ENCODE data around the gene TWSG1. TPM values are rescaled to one million over a fixed set of nuclear protein-coding genes. Genes with fewer than 3 reads are reported as not detected.
"Not testable (repeated sequence)": the region's sequence is repeated elsewhere in the genome, so short reads cannot be mapped to it uniquely, and the experiment has no call there.

TWSG1 gene
- polyA plus RNA-seq, 3 donors = 1.6 to 5.5 (median 3.9) TPM

- Mint-ChIP-seq H3K4me1 (peaks cover 9% of the 10 kb centered on the region), H3K27ac (no peak overlapping the region), H3K9me3 (peaks cover 0 to 13% (median 8%) of the 10 kb centered on the region in 7 donors), H3K4me3 (no peak overlapping the region), H3K36me3 (no peaks in the 10 kb centered on the region), H3K27me3 (ENCODE audit: low read depth in 3 of 3) (no peaks in the 10 kb centered on the region)
- TF ChIP-seq, protein P1, sequence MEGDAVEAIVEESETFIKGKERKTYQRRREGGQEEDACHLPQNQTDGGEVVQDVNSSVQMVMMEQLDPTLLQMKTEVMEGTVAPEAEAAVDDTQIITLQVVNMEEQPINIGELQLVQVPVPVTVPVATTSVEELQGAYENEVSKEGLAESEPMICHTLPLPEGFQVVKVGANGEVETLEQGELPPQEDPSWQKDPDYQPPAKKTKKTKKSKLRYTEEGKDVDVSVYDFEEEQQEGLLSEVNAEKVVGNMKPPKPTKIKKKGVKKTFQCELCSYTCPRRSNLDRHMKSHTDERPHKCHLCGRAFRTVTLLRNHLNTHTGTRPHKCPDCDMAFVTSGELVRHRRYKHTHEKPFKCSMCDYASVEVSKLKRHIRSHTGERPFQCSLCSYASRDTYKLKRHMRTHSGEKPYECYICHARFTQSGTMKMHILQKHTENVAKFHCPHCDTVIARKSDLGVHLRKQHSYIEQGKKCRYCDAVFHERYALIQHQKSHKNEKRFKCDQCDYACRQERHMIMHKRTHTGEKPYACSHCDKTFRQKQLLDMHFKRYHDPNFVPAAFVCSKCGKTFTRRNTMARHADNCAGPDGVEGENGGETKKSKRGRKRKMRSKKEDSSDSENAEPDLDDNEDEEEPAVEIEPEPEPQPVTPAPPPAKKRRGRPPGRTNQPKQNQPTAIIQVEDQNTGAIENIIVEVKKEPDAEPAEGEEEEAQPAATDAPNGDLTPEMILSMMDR (IDR thresholded peaks at IDR 0.05) = no peak
- no peaks in the 10 kb centered on the region for H3K27me3 ChIP-seq (ENCODE audit: control insufficient read depth in 2 of 2, insufficient read depth in 2 of 2, low read length in 2 of 2)
- H3K4me3 ChIP-seq (replicated peaks in 1 of 3; ENCODE audit: low read depth in 2 of 3, low read length in 3 of 3) = no peak overlapping the region
- H3K27ac ChIP-seq (ENCODE audit: low read depth in 1 of 2, low read length in 2 of 2) = no peak overlapping the region
- no peaks in the 10 kb centered on the region for H3K79me2 ChIP-seq (ENCODE audit: insufficient read depth, low read length)
- H3K9ac ChIP-seq (ENCODE audit: insufficient read depth, low read length, poor library complexity, severe bottlenecking) = no peak overlapping the region
- H2AFZ ChIP-seq (ENCODE audit: insufficient read depth, low read depth, low read length, poor library complexity, severe bottlenecking) = no peak overlapping the region
- H3K36me3 ChIP-seq (replicated peaks in 1 of 2; ENCODE audit: control insufficient read depth in 1 of 2, insufficient read depth in 2 of 2, low read length in 2 of 2) = no peaks in the 10 kb centered on the region
- H3K9me3 ChIP-seq (replicated peaks in 1 of 2; ENCODE audit: control insufficient read depth in 1 of 2, insufficient read depth in 1 of 2, low read length in 2 of 2) = peaks cover 9 to 18% of the 10 kb centered on the region in 2 donors
- no peaks in the 10 kb centered on the region for H4K20me1 ChIP-seq (ENCODE audit: insufficient read depth, low read length)
- 100% methylated on average over 2 of the region's 6 CpGs for WGBS (ENCODE audit: insufficient coverage)
- DNase-seq = no peak
- H3K4me2 ChIP-seq (replicated peaks; ENCODE audit: extremely low read depth, low read length, poor library complexity, severe bottlenecking) = no peak overlapping the region
- peaks cover 10% of the 10 kb centered on the region in 2 donors for H3K4me1 ChIP-seq (ENCODE audit: control insufficient read depth in 1 of 2, insufficient read depth in 2 of 2, low read length in 2 of 2)
- intact Hi-C loops (cut with micrococcal nuclease) = no loop called here
These were observed 94.5 kb downstream of the TWSG1 start for GRCh38 chr18:9428862-9429661.

DNA sequence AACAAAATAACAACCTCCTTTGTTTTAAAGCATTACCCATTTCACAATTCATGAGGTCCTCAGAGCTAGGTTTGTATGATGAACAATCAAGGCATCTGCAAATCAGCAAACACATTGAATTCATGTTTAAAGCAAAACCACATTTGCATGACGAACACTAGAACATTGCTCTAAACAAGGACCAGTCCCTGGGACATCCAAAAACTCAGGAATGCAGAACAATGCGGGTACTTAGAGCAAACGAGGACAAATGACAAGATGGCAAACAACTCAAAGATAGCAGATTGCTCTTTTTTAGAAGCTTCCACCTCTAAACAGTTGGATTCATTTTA is 95.1 kb downstream of the TWSG1 start:
- Histone ChIP-seq H3K4me3 (replicated peaks in 1 of 3; ENCODE audit: low read depth in 2 of 3, low read length in 3 of 3) (no peak overlapping the region), H3K27me3 (ENCODE audit: control insufficient read depth in 2 of 2, insufficient read depth in 2 of 2, low read length in 2 of 2) (no peaks in the 10 kb centered on the region), H3K4me2 (replicated peaks; ENCODE audit: extremely low read depth, low read length, poor library complexity, severe bottlenecking) (no peak overlapping the region), H3K4me1 (ENCODE audit: control insufficient read depth in 1 of 2, insufficient read depth in 2 of 2, low read length in 2 of 2) (peaks cover 15% of the 10 kb centered on the region in 2 donors), H4K20me1 (ENCODE audit: insufficient read depth, low read length) (no peaks in the 10 kb centered on the region), H3K27ac (ENCODE audit: low read depth in 1 of 2, low read length in 2 of 2) (no peak overlapping the region), H3K79me2 (ENCODE audit: insufficient read depth, low read length) (no peaks in the 10 kb centered on the region), H3K9me3 (replicated peaks in 1 of 2; ENCODE audit: control insufficient read depth in 1 of 2, insufficient read depth in 1 of 2, low read length in 2 of 2) (peaks cover 3 to 13% of the 10 kb centered on the region in 2 donors), H3K36me3 (replicated peaks in 1 of 2; ENCODE audit: control insufficient read depth in 1 of 2, insufficient read depth in 2 of 2, low read length in 2 of 2) (no peaks in the 10 kb centered on the region), H3K9ac (ENCODE audit: insufficient read depth, low read length, poor library complexity, severe bottlenecking) (no peak overlapping the region), H2AFZ (ENCODE audit: insufficient read depth, low read depth, low read length, poor library complexity, severe bottlenecking) (no peak overlapping the region)
- intact Hi-C loops (cut with micrococcal nuclease) = no loop called here
- TF ChIP-seq, protein P1 (IDR thresholded peaks at IDR 0.05) = no peak
- no peak overlapping the region for H3K27ac Mint-ChIP-seq
- H3K4me3 Mint-ChIP-seq = no peak overlapping the region
- no peaks in the 10 kb centered on the region for H3K36me3 Mint-ChIP-seq
- WGBS (ENCODE audit: insufficient coverage) = 67% methylated on average over 3 of the region's 3 CpGs
- peaks cover 0 to 15% (median 8%) of the 10 kb centered on the region in 7 donors for H3K9me3 Mint-ChIP-seq
- peaks cover 14% of the 10 kb centered on the region for H3K4me1 Mint-ChIP-seq
- DNase-seq = no peak
- H3K27me3 Mint-ChIP-seq (ENCODE audit: low read depth in 3 of 3) = no peaks in the 10 kb centered on the region

DNA sequence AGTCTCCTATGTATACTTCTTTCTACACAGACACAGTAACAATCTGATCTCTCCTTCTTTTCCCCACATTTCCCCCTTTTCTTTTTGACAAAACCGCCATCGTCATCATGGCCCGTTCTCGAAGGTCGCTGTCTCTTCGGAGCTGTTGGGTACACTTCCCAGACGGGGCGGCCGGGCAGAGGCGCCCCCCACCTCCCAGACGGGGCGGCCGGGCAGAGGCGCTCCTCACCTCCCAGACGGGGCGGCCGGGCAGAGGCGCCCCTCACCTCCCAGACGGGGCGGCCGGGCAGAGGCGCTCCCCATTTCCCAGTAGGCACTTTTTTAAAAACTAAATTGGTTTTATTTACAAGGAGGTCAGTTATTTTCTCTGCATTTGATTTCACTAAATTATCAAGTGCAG is 95.7 kb downstream of the TWSG1 start:
- H3K27me3 Mint-ChIP-seq (ENCODE audit: low read depth in 3 of 3) = not testable (repeated sequence)
- peaks cover 14% of the 10 kb centered on the region for H3K4me1 Mint-ChIP-seq

More for the DNA sequence above, 95.7 kb downstream of the TWSG1 start:
- H3K27ac Mint-ChIP-seq; H3K79me2 ChIP-seq (ENCODE audit: insufficient read depth, low read length); H3K4me3 ChIP-seq (replicated peaks in 1 of 3; ENCODE audit: low read depth in 2 of 3, low read length in 3 of 3); H3K27me3 ChIP-seq (ENCODE audit: control insufficient read depth in 2 of 2, insufficient read depth in 2 of 2, low read length in 2 of 2); H3K36me3 ChIP-seq (replicated peaks in 1 of 2; ENCODE audit: control insufficient read depth in 1 of 2, insufficient read depth in 2 of 2, low read length in 2 of 2); H3K27ac ChIP-seq (ENCODE audit: low read depth in 1 of 2, low read length in 2 of 2); H2AFZ ChIP-seq (ENCODE audit: insufficient read depth, low read depth, low read length, poor library complexity, severe bottlenecking); DNase-seq; intact Hi-C loops (cut with micrococcal nuclease); H3K36me3 Mint-ChIP-seq; H3K4me2 ChIP-seq (replicated peaks; ENCODE audit: extremely low read depth, low read length, poor library complexity, severe bottlenecking); H4K20me1 ChIP-seq (ENCODE audit: insufficient read depth, low read length); H3K9me3 ChIP-seq (replicated peaks in 1 of 2; ENCODE audit: control insufficient read depth in 1 of 2, insufficient read depth in 1 of 2, low read length in 2 of 2); H3K9ac ChIP-seq (ENCODE audit: insufficient read depth, low read length, poor library complexity, severe bottlenecking); H3K4me3 Mint-ChIP-seq: not testable (repeated sequence)
- WGBS (ENCODE audit: insufficient coverage) = 100% methylated on average over 2 of the region's 22 CpGs
- peaks cover 0 to 20% (median 8%) of the 10 kb centered on the region in 7 donors for H3K9me3 Mint-ChIP-seq
- H3K4me1 ChIP-seq (ENCODE audit: control insufficient read depth in 1 of 2, insufficient read depth in 2 of 2, low read length in 2 of 2) = peaks cover 15% of the 10 kb centered on the region in 2 donors

Measured in CD14-positive monocyte (primary cell).